IMR-90 (cell line): Measurements from ENCODE around the gene LRPAP1. TPM values are rescaled to one million over a fixed set of nuclear protein-coding genes. Genes with fewer than 3 reads are reported as not detected.

Experiments
- ATAC-seq: fragments of 200-7000 bp; cut with Tn5 transposase; 2 replicates; pipeline ENCODE4 v1.9.1; 2020; ENCODE audit warnings: low read depth, mild to moderate bottlenecking, moderate library complexity
- BruUV-seq: library from RNA; stranded (reverse); fragments of 400-500 nt; replicated peaks from 2 replicates; lab custom pipeline; 2021; lab: Mats Ljungman, UMichigan
- CTCF ChIA-PET: fragments of 300-600 bp; formaldehyde crosslinking; extraction: SDS; loops from one replicate; lab custom pipeline; 2021; ENCODE audit warnings: antibody characterized with exemption; lab: Yijun Ruan, JAX
- POLR2A ChIA-PET: fragments of 300-600 bp; sonication (Branson Sonifier 250); formaldehyde crosslinking; loops from one replicate; lab custom pipeline; 2022; ENCODE audit warnings: antibody characterized with exemption; ENCODE audit not compliant: unreplicated experiment; lab: Charles Lee
- DNase-seq: peaks from one replicate; pipeline ENCODE4 v3.0.0; 2013
- H2AFZ ChIP-seq: replicated peaks from 2 replicates; pipeline ENCODE3; 2013; ENCODE audit warnings: low read length, mild to moderate bottlenecking; ENCODE audit not compliant: poor library complexity
- H2AK5ac ChIP-seq: 2 replicates; pipeline ENCODE4 v1.6.1; 2013; ENCODE audit warnings: low read depth, low read length, inconsistent platforms
- H2AK9ac ChIP-seq: replicated peaks from 2 replicates; pipeline ENCODE3; 2013; ENCODE audit warnings: mild to moderate bottlenecking, low read depth, low read length, moderate library complexity; ENCODE audit not compliant: poor library complexity
- H2BK120ac ChIP-seq: 2 replicates; pipeline ENCODE4 v1.6.1; 2013; ENCODE audit warnings: low read depth, low read length, inconsistent platforms
- H2BK15ac ChIP-seq: 3 replicates; pipeline ENCODE4 v1.6.1; 2013; ENCODE audit warnings: low read depth, low read length, inconsistent platforms
- H2BK20ac ChIP-seq: 2 replicates; pipeline ENCODE4 v1.6.1; 2013; ENCODE audit warnings: low read depth, mild to moderate bottlenecking, inconsistent platforms, low read length, moderate library complexity
- H2BK5ac ChIP-seq: 2 replicates; pipeline ENCODE4 v1.6.1; 2013; ENCODE audit warnings: mild to moderate bottlenecking, low read depth, low read length, inconsistent platforms; ENCODE audit not compliant: poor library complexity, severe bottlenecking
- H3K14ac ChIP-seq: replicated peaks from 2 replicates; pipeline ENCODE4 v1.6.1; 2013; ENCODE audit warnings: low read depth, low read length, inconsistent platforms
- H3K18ac ChIP-seq: 2 replicates; pipeline ENCODE4 v1.6.1; 2013; ENCODE audit warnings: low read depth, low read length, control low read depth
- H3K23ac ChIP-seq: 2 replicates; pipeline ENCODE4 v1.6.1; 2013; ENCODE audit warnings: low read depth, low read length, inconsistent platforms
- H3K27ac ChIP-seq: 2 replicates; pipeline ENCODE4 v1.5.1; 2013; ENCODE audit warnings: mild to moderate bottlenecking, control low read depth, low read length; ENCODE audit not compliant: insufficient read depth
- H3K27me3 ChIP-seq: 2 replicates; pipeline ENCODE4 v1.6.1; 2013; ENCODE audit warnings: low read length; ENCODE audit not compliant: control insufficient read depth, insufficient read depth
- H3K36me3 ChIP-seq: 2 replicates; pipeline ENCODE4 v1.6.1; 2013; ENCODE audit warnings: low read length, mixed read lengths; ENCODE audit not compliant: control insufficient read depth, insufficient read depth
- H3K4ac ChIP-seq: 2 replicates; pipeline ENCODE4 v1.6.1; 2013; ENCODE audit warnings: low read depth, low read length, inconsistent platforms
- H3K4me1 ChIP-seq: 2 replicates; pipeline ENCODE4 v1.6.1; 2013; ENCODE audit warnings: low read length, mixed read lengths; ENCODE audit not compliant: control insufficient read depth, insufficient read depth
- H3K4me2 ChIP-seq: 2 replicates; pipeline ENCODE4 v1.6.1; 2013; ENCODE audit warnings: low read depth, mild to moderate bottlenecking, control low read depth, low read length, moderate library complexity
- H3K4me3 ChIP-seq: 2 replicates; pipeline ENCODE4 v1.5.1; 2013; ENCODE audit warnings: low read depth, mild to moderate bottlenecking, control low read depth, low read length, moderate library complexity; ENCODE audit not compliant: insufficient read depth
- H3K56ac ChIP-seq: 2 replicates; pipeline ENCODE4 v1.6.1; 2013; ENCODE audit warnings: low read length, inconsistent platforms; ENCODE audit not compliant: insufficient read depth; ENCODE audit errors: extremely low read depth
- H3K79me1 ChIP-seq, 2 experiments: 2 replicates each; pipeline ENCODE4 v1.6.1; 2013; ENCODE audit warnings: low read length in 2 of 2, inconsistent platforms in 1 of 2, low read depth in 1 of 2
- H3K9ac ChIP-seq: 2 replicates; pipeline ENCODE4 v1.6.1; 2013; ENCODE audit warnings: low read depth, low read length, control low read depth
- H3K9me1 ChIP-seq: 2 replicates; pipeline ENCODE4 v1.6.1; 2013; ENCODE audit warnings: low read length, inconsistent platforms; ENCODE audit not compliant: insufficient read depth
- H3K9me3 ChIP-seq: 2 replicates; pipeline ENCODE4 v1.6.1; 2013; ENCODE audit warnings: low read length; ENCODE audit not compliant: control insufficient read depth, insufficient read depth
- H4K20me1 ChIP-seq: 2 replicates; pipeline ENCODE4 v1.6.1; 2013; ENCODE audit warnings: low read length, inconsistent platforms; ENCODE audit not compliant: insufficient read depth
- H4K5ac ChIP-seq: 2 replicates; pipeline ENCODE4 v1.6.1; 2013; ENCODE audit warnings: mild to moderate bottlenecking, low read depth, low read length, control low read depth
- H4K8ac ChIP-seq, 2 experiments: 2 replicates each; pipeline ENCODE4 v1.6.1; 2013; ENCODE audit warnings: low read depth in 2 of 2, low read length in 2 of 2, control low read depth in 1 of 2, inconsistent platforms in 1 of 2
- H4K91ac ChIP-seq: 2 replicates; pipeline ENCODE4 v1.6.1; 2013; ENCODE audit warnings: low read depth, low read length, inconsistent platforms; ENCODE audit not compliant: insufficient read depth
- BHLHE40 ChIP-seq: fragments of 150-350 bp; IDR thresholded peaks from 2 replicates; pipeline ENCODE4 v1.6.1; 2016; ENCODE audit warnings: mild to moderate bottlenecking, low read depth, low read length
- CEBPB ChIP-seq: IDR thresholded peaks from 2 replicates; pipeline ENCODE4 v1.6.1; 2012; ENCODE audit warnings: low read depth, low read length, improper control_type of control experiment
- MAFK ChIP-seq: IDR thresholded peaks from 2 replicates; pipeline ENCODE4 v1.6.1; 2012; ENCODE audit warnings: low read depth, low read length, improper control_type of control experiment
- MAZ ChIP-seq: IDR thresholded peaks from 2 replicates; pipeline ENCODE4 v1.6.1; 2012; ENCODE audit warnings: low read depth, mild to moderate bottlenecking, low read length, improper control_type of control experiment, moderate library complexity, borderline replicate concordance
- RAD21 ChIP-seq: IDR thresholded peaks from 2 replicates; pipeline ENCODE4 v1.6.1; 2012; ENCODE audit warnings: low read length, improper control_type of control experiment
- RCOR1 ChIP-seq: IDR thresholded peaks from 2 replicates; pipeline ENCODE4 v1.6.1; 2012; ENCODE audit warnings: mild to moderate bottlenecking, low read length, improper control_type of control experiment; ENCODE audit not compliant: insufficient replicate concordance
- SMC3 ChIP-seq: fragments of 150-350 bp; IDR thresholded peaks from 2 replicates; pipeline ENCODE4 v1.6.1; 2016; ENCODE audit warnings: low read depth, mild to moderate bottlenecking, antibody characterized with exemption, low read length, moderate library complexity
- WGBS, 2 experiments: methylation state at CpG; one replicate each; pipeline versions ENCODE4 v1.1.5 to v1.1.7; 2013; ENCODE audit warnings: missing lambda C conversion rate in 2 of 2; ENCODE audit not compliant: insufficient read length in 1 of 2; ENCODE audit errors: extremely low coverage in 2 of 2; 5-methylcytosine and 5-hydroxymethylcytosine counted together
- dilution Hi-C: fragments of 300-500 bp; cut with HindIII; formaldehyde crosslinking; loops from one replicate; pipeline ENCODE4 v1.14.3; 2018; ENCODE audit warnings: low sequenced_read_pairs; ENCODE audit not compliant: unreplicated experiment
- in situ Hi-C: fragments of 300-500 bp; cut with MboI; formaldehyde crosslinking; loops from 3 replicates; pipeline ENCODE4 v1.14.3; 2019; ENCODE audit warnings: low sequenced_read_pairs, inconsistent platforms, mixed read lengths
- intact Hi-C: fragments of 100-400 bp; cut with micrococcal nuclease; formaldehyde crosslinking; loops from 2 replicates; pipeline ENCODE4 v1.10.0; 2022
- polyA plus RNA-seq, 3 experiments: library from polyadenylated mRNA; depleted of rRNA; stranded (reverse); fragments of >200 nt; gene quantifications; 2 replicates each; pipeline ENCODE4 v1.2.3, GENCODE V29; 2012; ENCODE audit warnings: low replicate concordance in 1 of 3
- total RNA-seq: library from RNA; depleted of rRNA; stranded (reverse); fragments of >200 nt; gene quantifications from 2 replicates; pipeline ENCODE4 v1.2.3, GENCODE V29; 2012
- TF ChIP-seq, protein P1 (sequence below): conservative IDR thresholded peaks from 2 replicates; pipeline ENCODE4 v1.5.1; 2012; ENCODE audit warnings: mild to moderate bottlenecking, low read depth, low read length, improper control_type of control experiment

Gene LRPAP1
- total and polyA plus RNA-seq, 2 of the 4 experiments (the other 2 are of a cell fraction): 135 to 175 TPM

DNA sequence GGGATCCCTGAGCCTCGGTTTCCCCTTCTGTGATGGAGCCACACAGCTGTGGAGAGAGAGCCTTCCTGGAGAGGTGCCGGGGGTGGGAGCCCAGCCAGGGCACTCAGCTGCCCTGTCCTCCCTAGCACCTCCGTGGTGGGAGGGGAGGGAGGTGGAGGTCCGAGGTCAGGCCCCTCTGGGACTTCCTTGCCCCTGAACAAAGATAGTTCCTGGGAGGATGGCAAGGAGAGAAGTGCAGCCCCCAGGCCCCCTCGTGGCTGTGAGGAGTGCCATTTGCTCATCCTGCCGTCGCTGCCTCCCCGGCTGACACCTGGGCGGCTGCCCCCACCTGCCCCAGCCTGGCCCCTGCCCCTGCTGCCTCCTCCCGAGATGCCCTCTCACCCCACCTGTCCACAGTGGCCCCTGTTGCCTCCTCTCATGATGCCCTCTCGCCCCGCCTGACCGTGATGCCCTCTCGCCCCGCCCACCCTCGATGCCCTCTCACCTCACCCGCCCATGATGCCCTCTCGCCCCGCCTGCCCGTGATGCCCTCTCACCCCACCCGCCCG lies 56.4 kb downstream of the LRPAP1 start:
- no peak overlapping the region for H2AK9ac ChIP-seq

More for the DNA sequence above, 56.4 kb downstream of the LRPAP1 start:
- Histone ChIP-seq H4K91ac (no peak overlapping the region), H2AFZ (no peak overlapping the region), H3K9me3 (no peaks in the 10 kb centered on the region), H2AK5ac (no peak overlapping the region), H3K4ac (no peak overlapping the region), H3K9me1 (no peaks in the 10 kb centered on the region), H4K20me1 (no peaks in the 10 kb centered on the region), H3K27me3 (peaks cover 40% of the 10 kb centered on the region), H3K27ac (no peak overlapping the region), H3K4me1 (no peaks in the 10 kb centered on the region), H4K5ac (no peak overlapping the region), H4K8ac (no peak overlapping the region), H3K9ac (no peak overlapping the region), H3K14ac (no peak overlapping the region), H2BK15ac (no peak overlapping the region), H2BK120ac (no peak overlapping the region), H2BK20ac (no peak overlapping the region), H3K4me3 (no peak overlapping the region), H2BK5ac (no peak overlapping the region), H3K56ac (no peak overlapping the region), H3K36me3 (no peaks in the 10 kb centered on the region), H3K79me1 (no peaks in the 10 kb centered on the region), H3K18ac (no peak overlapping the region), H3K4me2 (no peak overlapping the region), H3K23ac (no peak overlapping the region)
- TF ChIP-seq RCOR1 (no peak), SMC3 (no peak), BHLHE40 (no peak), MAFK (no peak), RAD21 (no peak), CEBPB (no peak), MAZ (no peak)
- TF ChIP-seq, protein P1, sequence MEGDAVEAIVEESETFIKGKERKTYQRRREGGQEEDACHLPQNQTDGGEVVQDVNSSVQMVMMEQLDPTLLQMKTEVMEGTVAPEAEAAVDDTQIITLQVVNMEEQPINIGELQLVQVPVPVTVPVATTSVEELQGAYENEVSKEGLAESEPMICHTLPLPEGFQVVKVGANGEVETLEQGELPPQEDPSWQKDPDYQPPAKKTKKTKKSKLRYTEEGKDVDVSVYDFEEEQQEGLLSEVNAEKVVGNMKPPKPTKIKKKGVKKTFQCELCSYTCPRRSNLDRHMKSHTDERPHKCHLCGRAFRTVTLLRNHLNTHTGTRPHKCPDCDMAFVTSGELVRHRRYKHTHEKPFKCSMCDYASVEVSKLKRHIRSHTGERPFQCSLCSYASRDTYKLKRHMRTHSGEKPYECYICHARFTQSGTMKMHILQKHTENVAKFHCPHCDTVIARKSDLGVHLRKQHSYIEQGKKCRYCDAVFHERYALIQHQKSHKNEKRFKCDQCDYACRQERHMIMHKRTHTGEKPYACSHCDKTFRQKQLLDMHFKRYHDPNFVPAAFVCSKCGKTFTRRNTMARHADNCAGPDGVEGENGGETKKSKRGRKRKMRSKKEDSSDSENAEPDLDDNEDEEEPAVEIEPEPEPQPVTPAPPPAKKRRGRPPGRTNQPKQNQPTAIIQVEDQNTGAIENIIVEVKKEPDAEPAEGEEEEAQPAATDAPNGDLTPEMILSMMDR: no peak
- dilution Hi-C loops (no loop called here), in situ Hi-C loops (no loop called here), intact Hi-C loops (no loop called here)
- ChIA-PET CTCF (no interaction called here), POLR2A (no interaction called here)
- ATAC-seq: no peak
- 0% methylated on average over 1 of the region's 22 CpGs; no CpG with 5 or more reads in 1 of the 2 experiments for WGBS, 2 experiments
- DNase-seq: no peak
- BruUV-seq: no TSS peak
